NCI-H128 (cell line): ENCODE results near the gene FARS2.

Experiments
- DNase-seq: peaks from one replicate; lab custom pipeline; 2025; ENCODE audit not compliant: unreplicated experiment; lab: John Stamatoyannopoulos, UW

The FARS2 gene

DNA sequence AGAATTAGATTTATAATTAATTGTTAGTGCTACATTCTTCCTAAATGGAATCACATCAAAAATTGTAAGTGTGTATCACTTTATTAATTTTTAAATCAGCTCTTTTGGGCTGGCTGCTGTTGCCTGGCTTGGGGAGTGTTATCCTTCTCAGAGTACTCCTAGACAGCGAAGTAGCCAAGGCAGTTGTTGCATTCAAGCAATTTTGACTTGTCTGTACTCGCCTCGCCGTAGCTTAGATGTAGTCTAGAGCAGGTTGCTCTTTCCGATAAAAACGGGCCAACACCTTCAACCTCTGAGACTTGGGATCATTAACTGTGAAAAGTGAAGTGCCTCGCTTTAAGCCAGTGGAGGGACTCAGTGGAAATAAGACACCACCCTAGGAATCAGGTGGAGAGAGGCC lies 151.3 kb downstream of the FARS2 start:
- DNase-seq, result no peak

DNA sequence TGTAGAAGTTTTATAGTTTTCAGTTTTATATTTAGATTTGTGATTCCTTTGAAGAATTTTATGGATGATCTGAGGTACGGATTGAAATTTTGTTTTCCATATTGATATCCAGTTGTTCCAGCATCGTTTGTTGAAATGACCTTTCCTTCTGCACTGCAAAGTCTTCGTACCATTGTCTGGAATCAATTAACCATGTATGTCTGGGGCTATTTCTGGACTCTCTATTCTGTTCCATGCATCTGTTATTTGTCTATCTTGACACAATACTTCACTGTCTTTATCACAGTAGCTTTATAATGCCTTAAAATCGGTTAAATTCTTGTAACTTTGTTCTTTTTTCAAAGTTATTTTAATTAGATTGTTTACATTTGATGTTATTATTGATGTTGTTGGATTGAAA lies 154.9 kb downstream of the FARS2 start:
- no peak for DNase-seq

DNA sequence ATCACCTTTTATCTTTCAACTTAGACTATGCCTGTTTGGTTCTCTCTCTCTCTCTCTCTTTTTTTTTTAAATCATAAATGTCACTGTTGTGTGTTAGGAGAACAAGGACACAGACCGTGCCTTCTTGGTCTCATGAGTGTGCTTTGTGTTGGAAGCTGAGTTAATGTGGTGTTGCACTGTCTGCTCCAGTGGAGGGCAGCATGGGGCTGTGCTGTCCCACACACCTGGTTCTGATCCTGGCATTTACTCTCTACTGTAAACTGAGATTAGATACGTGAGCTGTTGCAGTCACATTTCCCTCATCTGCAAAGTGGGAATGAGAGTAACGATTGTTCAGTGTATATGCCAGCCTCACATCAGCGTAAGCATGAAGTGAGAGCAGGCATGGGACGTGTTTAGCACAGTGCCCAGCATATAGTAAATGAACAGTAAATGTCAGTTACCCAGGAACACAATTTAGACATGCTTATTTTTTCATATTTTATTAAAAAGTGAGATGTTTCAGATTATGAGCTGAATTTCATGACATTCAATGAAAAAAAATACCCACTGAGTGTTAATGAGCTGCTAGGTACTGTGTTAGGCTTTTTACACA lies 161.1 kb downstream of the FARS2 start:
- DNase-seq, result no peak

DNA sequence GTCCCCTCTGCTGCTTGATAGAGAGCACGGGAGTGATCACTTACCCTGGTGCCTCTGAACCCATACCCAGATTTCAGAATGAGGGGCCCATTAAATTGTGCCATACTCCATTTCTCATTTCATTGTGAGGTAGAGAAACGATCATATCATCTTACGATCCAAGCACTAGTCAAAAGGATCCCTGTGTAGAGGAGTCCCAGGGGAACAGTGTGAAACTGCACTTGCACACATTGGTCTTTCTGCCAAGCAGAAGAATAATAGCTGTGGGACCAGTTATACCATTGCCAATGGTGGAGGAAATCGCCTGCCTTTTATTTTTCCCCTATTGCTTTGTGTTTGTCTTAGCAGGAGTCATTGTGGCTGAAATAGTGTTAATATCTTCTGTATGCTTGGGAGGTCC lies 161.9 kb downstream of the FARS2 start:
- DNase-seq, result peak; percentile 33

DNA sequence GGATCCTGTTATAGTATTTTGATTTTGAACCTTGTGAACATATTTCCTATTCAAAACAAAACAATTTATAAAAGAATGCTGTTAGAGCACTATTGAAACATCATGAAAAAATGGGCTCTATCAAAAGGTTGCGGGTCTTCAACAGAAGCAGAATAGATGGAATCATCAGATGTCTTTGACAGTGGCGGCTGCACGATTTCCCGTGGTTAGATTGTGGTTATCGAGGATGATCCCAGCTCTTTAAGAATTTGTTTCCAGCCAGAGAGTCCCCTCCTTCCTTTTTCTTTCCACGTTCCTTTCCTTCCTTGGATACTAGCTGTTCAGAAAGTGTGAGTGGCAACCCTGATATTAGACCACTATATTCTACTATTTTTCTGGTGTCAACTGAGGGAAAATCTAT lies 163.4 kb downstream of the FARS2 start:
- no peak for DNase-seq

DNA sequence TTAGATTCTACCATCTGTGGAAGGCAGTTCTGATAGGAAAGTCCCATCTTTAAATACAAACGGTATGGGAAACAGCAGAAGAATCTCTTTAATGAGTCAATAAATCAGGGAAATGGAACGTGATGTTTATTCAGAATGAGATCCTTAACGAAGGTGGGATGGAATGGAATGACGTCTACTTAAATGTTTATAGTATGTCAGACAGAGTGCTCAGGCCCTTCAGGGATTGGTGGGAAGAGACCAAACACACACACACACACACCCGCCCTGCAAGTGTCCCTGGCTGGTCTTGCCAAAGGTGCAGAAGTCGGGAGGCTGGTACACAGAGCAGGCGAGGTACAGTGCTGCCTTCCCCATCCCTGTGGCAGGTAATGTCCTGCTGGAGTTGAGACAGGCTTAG lies 164.0 kb downstream of the FARS2 start:
- no peak for DNase-seq

DNA sequence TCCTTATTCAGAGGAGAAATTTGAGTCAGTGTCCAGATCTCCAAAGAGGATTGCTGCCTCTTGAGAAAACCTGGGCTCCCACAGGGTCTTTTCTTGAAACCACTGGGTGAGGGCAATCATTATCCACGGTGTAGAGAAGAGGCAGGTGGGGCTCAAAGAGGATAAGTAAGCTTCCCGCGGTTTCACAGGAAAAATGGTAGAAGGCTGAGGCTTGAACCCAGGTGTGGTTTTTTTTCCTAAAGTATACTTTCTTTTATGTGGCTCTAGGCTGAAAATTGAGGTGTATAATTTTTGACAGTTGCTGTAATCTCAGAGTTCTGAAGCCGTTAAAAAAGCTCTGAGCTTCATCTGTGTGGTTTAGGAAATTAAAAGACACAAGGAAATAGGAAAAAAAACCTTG lies 164.5 kb downstream of the FARS2 start:
- no peak for DNase-seq

DNA sequence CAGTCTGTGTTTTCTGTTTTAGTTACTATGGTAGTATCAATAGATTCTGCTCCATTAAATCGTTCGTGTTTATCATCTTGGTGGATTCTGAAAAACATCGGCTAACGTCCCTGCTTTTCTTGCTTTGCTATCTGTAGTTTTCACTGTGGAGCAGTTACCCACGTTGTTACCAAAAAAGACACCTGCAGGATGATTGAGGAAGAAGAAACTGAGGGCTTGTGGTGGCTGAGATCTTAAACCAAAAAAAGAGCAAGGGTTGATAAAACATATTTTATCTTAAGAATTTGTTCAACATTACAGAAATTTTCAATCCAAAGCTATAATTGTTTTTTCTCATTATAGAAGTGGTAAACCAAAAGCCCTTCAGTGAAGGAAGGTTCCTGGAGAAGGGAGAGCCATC lies 166.3 kb downstream of the FARS2 start:
- DNase-seq, result no peak

DNA sequence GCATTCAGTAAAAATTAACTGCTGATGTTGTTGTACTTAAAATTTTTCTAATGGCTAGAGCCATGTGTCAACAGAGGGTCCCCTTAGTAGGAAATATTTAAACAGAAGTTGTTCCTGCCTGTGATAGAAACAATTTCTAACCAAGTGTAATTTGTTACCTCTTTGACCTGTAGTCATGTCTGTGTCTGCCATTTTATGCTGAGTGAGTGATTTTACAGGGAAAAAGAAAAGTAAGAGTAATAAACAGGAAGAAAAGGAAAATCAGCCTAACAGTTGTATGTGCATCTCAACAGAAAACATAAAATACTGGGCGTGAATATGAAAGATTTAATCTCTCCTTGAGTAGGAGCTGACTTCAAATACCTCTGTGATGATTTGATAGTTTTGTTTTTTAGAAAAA lies 172.0 kb downstream of the FARS2 start:
- DNase-seq, result no peak

DNA sequence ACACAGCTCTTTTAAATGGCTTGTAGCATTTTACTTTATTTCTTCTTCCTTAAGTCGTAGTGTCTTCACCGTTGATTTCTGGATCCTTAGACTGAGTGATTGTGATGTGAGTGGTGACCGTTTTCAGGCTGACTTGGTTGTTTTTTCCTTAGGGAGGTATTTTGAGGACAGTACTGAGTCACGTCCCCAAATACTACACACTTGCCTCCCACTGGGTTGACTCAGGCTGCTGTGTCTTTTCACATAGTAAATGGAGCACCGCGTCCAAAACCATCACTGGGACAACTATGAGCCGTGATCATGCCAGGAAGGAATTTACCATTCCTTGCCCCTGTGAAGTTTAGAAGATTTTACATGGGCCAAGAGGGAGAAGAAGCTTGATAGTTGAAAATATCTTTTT lies 174.1 kb downstream of the FARS2 start:
- DNase-seq, result no peak

DNA sequence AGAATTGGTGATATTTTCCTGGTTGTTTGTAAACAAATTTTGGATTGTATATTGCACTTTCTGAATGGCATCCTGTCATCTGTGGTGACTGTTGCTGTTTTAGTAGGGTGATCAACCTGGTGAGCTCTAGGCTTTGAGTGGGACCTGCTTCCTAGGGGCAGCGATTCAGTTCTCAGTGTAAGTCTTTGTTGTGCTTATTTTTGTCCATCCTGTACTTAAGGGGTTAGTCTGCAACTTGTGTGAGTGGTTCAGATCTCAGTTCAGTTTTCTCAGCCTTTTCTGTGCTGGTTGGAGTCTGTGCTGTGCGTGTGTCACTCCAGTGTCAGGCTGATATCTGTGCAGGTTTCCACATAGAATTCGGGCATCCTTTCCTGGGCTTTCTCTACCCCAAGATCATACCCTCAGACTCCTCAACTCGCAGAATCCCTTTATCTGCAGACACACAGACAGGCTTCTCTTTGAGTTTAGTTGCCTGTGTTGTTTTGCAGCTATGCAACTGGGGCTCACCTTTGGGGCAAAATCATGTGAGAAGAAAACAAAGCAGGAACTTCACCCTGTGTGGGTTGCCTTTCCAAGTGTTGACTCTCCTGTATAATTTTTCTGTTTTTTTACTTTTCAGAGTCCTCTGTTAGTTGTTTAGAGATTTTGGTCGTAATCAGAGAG lies 177.7 kb downstream of the FARS2 start:
- no peak for DNase-seq

DNA sequence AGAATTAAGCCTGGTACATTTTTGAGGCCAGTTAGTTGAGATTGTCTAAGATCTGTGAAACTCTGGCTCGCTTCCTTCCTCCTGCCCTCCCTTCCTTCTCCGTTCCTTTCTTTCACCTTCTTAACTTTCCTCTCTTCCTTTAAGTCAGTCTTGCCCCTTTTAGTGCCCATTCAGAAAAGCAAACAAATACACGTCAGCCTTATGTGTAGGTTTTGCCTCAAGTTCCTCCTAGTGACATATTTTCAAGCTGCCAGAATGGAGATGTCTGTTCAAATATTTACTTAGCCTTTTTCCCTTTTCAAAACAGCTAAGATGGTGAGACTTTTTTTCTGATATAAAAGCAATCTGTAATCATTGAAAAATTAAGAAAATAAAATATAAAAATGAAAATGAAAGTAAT lies 178.4 kb downstream of the FARS2 start:
- no peak for DNase-seq

DNA sequence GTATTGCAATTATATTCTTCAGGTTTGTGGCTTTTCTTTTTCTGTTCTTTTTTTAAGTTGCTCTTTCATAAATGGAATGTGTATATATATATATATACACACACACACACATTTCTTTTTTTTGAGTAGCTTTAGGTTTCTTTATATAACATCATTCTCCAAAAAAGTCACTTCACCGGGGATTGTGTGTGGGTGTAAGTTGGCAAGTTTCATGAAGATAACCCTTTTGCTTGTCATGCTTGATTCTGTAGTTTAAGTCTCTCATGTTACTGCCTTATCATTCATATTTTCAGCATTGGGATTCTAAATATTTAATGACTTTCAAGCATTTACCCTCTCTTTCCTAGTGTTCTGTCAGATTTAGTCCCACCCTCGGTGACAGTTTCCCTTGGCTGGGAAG lies 181.0 kb downstream of the FARS2 start:
- no peak for DNase-seq

DNA sequence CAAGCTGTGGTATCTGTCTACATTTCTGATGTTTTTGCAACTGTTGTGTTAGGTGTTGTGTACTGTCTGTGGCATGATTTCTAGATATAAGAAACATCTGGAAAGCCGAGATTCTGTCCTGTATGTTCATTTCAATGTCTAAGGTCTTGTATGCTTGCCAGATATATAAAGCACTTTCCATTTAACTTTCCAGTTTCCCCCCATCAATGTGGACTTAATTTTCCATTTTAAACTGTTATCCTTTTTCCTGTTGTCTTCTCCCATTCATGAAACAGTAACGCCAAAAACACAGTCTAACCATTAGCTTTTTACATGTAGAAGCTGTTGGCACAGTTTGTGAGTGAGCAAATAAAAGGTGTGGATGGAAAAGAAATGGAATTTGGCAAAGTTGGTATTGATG lies 181.6 kb downstream of the FARS2 start:
- DNase-seq, result no peak

DNA sequence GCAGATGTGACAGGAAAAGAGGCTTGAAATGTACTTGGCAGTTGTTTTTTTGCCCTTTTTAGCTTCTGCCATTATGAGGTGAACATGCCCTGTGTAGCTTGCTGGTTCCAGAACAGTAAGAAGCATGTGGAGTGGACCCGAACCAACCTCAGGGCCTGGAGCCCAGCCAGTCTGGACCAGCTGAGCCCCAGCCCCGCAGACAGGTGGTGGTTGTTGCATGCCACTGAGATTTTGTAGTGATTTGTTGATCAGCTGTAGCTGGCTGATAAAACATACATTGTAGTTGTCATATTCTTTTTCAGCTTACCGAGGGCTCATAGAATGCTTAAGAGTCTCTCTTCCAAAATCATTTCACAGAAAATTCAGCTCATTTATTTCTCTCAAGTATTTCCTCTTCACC lies 182.2 kb downstream of the FARS2 start:
- DNase-seq, result no peak

DNA sequence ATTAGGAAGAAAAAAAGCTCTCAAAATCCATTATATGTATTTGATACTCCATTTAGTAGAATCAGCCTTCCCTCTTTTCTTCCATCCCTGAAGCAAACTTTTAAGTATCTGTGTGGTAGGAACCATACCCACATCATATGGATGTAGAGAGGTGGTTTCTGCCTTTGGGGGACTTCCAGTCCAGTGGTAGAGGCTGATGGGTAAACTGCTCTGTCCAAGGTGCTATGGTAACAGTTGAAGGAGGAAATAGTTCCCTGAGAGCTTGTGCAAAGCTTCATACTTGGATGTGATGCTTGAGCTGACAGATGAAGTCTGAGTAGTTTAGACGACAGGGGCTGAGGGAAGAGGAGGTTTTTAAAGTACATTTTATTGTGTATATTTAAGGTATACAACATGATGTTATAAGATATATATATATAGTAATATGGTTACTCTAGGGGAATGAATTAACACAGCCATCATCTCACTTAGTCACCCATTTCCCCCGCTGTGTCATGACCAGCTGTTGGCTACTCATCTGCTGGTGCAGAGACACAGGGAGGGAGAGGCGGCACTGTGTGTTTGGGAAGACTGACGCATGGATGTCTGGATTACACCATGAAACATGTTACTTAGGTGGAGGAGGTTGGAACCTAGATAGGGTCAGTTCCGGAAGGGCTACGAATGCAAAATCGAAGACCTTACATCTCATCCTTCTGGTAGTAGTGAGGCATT lies 185.2 kb downstream of the FARS2 start:
- no peak for DNase-seq

DNA sequence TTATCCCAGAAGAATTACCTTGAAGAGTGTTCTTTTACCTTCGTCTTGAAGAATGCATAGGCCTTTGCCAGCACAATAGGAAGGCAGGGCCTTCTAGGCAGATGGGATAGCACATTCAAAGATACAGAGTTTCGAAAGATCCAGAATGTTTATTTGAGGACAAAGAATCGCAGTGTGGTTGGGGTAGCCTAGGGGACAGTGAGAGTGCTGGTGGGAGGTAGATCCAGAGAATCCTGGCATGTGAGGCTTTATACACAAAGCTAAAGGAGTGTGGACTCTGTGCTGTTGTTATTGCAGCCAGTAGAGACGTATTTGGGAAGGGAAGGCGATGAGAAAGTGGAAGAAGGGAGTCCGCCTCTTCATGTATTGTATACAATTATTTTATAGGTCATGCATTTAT lies 186.6 kb downstream of the FARS2 start:
- DNase-seq, result no peak

DNA sequence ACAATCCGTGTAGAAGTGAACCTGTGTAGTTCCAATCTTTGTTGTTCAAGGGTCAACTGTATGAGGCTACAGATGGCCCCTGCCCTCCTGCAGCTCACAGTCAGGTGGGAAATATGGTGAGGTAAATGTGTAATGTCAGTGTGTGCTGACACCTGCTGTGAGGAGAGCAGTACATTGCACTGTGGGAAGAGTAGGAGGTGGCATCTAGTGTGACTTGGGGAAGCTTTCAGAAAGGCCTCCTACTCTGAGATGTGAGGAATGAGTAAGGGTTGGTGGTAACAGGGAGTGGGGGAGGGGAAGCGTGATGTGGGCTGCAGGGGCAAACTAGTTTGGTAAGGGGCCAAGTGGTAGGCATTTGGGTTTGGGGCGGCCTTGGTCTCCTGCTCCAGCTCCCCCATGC lies 188.8 kb downstream of the FARS2 start:
- no peak for DNase-seq

DNA sequence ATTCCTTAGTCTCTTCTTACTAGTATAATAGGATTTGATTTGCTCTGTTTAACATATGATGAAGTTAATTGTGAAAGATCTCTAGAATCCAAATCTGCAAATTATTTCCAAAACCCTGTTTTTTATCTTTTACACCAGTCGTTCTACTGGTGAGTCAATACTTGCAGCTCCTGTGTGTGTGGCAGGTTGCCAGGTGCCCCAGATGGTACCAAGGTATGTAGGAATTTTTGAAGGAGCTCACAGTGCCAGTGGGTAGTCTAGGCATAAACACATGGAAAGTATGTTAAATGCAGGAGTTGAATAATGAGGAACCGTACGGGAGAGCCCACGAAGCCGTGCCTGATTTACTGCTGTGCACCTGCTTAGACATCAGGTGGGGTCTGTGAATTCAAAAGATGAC lies 192.2 kb downstream of the FARS2 start:
- no peak for DNase-seq

DNA sequence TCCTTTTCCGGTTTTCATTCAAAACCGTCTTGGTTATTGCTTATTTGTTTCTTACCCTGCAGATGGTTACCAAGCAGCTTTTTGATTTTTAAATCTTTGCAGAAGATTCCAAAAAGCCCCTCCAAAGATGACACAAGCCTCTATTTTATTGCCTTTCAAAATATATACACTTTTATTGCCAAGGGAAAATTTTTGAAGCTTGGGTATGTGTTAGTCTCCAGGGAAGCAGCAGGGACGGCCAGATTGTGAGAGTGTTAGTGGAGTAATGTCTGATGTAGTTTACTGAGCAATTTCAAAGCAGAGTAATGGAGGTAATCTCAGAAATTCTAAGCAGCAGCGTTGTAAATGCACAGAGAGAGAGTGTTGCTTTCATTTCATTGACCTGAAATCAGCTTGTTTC lies 193.8 kb downstream of the FARS2 start:
- DNase-seq, result no peak

DNA sequence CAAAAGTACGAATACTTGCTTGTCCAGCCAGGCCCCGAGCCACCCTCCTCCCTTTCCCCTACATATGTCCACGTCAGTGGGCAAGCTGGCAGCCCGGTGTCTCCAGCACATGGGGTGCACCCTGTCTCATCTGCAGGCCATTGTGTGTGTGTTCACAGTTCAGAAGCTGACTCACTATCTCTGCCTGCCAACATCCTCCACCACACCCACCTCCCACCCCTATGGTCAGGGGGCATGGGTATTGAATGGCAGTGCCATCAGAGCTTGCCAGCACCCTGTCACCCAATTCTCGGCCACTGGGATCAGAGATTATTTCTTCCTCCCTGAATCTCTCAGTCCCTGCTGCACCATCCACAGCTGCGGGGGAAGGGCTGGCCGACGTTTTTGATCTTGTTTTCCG lies 195.7 kb downstream of the FARS2 start:
- no peak for DNase-seq

DNA sequence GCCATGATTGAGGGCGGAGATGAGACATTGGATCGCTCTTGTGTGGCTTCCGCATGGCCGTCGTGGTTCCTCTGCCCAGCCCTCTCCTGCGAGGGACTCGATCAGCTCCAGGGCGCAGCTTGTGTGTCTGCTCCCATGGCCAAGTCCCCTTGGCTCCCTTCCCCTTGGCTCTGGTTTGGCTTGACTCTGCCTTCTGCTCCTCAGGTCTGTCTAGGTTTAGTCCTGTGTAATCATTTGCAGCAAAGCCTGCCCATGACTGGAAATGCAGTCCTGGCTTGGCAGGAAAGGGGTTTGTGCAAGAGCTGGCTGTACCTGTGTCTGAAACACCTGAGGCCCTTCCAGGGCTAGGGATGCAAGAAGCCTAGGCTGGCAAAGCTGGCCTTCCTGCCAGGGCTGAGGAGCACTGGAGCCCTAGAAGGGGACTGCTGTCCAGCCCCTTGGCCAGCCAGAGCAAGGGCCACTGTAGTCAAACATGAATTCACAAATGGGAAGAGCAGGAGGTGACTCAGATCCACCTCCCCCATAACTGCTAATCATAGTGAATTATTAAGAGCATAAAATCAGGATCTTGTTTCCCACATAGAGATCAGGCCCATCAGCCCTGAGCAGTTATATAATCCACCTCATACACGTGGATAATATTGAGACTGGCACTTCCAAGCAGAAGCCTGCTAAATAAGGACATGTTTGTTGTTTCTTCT lies 196.8 kb downstream of the FARS2 start:
- DNase-seq, result no peak
